SK-N-MC (cell line): ENCODE data around the gene SMAD7.

ENCODE experiments used
- DNase-seq: peaks from one replicate; pipeline ENCODE4 v3.0.0-alpha.2; 2011; ENCODE audit warnings: low read depth, low spot score
- H3K27ac ChIP-seq: fragments of 200-600 bp; sonication (generic); 2 replicates; pipeline ENCODE4 v1.5.1; 2016; ENCODE audit warnings: mixed run types
- H3K36me3 ChIP-seq: fragments of 200-600 bp; sonication (generic); 2 replicates; pipeline ENCODE4 v1.6.1; 2017; ENCODE audit warnings: antibody characterized with exemption, low read length, mixed read lengths; ENCODE audit not compliant: insufficient read depth
- H3K4me3 ChIP-seq: fragments of 200-600 bp; sonication (generic); 2 replicates; pipeline ENCODE4 v1.5.1; 2016
- H3K9ac ChIP-seq: fragments of 200-600 bp; sonication (generic); 2 replicates; pipeline ENCODE4 v1.8.0; 2017; ENCODE audit warnings: mixed run types, mixed read lengths; ENCODE audit not compliant: insufficient read length
- H3K9me3 ChIP-seq: fragments of 200-600 bp; sonication (generic); 2 replicates; pipeline ENCODE4 v1.6.1; 2017; ENCODE audit warnings: low read depth, mild to moderate bottlenecking, antibody characterized with exemption, low read length, moderate library complexity, mixed read lengths
- EZH2 ChIP-seq: fragments of 200-600 bp; sonication (generic); IDR thresholded peaks from one replicate; pipeline ENCODE4 v1.6.1; 2017; ENCODE audit warnings: antibody characterized with exemption
- FOXP2 ChIP-seq: optimal IDR thresholded peaks from 2 replicates; pipeline ENCODE3; 2011; ENCODE audit warnings: mild to moderate bottlenecking, moderate library complexity; ENCODE audit not compliant: insufficient read depth; ENCODE audit errors: extremely low read length, control extremely low read depth
- POLR2AphosphoS5 ChIP-seq: IDR thresholded peaks from 2 replicates; pipeline ENCODE4 v1.6.1; 2012; ENCODE audit warnings: mild to moderate bottlenecking, low read depth, low read length, borderline replicate concordance

SMAD7 gene

DNA sequence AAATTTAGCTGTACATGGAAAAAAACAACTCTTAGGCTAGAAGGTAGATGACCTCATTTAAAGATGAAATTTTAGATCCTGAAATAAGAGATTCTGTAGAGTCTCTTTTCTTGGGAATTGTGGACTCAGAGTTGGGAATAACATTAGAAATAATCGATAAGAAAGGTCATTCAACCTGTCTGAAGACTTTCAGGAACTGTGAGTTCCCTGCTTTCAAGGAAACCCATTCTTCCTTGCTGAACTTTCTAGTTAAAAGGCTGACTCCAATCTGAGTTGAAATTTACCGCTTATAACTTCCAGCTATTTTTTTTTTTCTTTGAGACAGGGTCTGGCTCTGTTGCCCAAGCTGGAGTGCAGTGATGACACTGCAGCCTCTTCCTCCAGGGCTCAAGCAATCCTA lies 16.8 kb upstream of the SMAD7 start:
- Histone ChIP-seq H3K36me3 (no peaks in the 10 kb centered on the region), H3K9me3 (no peaks in the 10 kb centered on the region), H3K4me3 (no peak overlapping the region), H3K27ac (no peak overlapping the region), H3K9ac (no peak overlapping the region)
- DNase-seq = no peak
- TF ChIP-seq FOXP2 = no peak
- no peak for TF ChIP-seq EZH2
- TF ChIP-seq POLR2AphosphoS5 = no peak

DNA sequence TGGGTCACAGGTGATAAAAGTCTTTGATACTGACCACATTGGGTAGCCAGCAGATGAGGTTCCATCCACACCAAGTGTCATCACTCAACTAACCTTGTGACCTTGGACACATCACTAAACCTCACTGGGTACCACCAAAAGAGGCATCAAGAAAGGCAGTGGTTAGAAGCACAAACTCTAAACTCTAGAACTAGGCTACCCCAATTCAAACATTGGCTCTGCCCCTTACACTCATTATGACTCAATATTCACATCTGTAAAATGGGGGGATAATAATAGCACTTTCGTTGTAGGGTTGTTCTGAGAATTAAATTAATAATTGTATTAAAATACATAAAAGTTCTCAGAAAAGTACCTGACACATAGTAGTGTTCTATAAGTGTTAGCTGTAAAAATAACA lies 15.8 kb upstream of the SMAD7 start:
- Histone ChIP-seq H3K27ac (no peak overlapping the region), H3K4me3 (no peak overlapping the region), H3K36me3 (no peaks in the 10 kb centered on the region), H3K9me3 (no peaks in the 10 kb centered on the region), H3K9ac (no peak overlapping the region)
- DNase-seq = no peak
- no peak for TF ChIP-seq EZH2
- TF ChIP-seq FOXP2 = no peak
- no peak for TF ChIP-seq POLR2AphosphoS5

DNA sequence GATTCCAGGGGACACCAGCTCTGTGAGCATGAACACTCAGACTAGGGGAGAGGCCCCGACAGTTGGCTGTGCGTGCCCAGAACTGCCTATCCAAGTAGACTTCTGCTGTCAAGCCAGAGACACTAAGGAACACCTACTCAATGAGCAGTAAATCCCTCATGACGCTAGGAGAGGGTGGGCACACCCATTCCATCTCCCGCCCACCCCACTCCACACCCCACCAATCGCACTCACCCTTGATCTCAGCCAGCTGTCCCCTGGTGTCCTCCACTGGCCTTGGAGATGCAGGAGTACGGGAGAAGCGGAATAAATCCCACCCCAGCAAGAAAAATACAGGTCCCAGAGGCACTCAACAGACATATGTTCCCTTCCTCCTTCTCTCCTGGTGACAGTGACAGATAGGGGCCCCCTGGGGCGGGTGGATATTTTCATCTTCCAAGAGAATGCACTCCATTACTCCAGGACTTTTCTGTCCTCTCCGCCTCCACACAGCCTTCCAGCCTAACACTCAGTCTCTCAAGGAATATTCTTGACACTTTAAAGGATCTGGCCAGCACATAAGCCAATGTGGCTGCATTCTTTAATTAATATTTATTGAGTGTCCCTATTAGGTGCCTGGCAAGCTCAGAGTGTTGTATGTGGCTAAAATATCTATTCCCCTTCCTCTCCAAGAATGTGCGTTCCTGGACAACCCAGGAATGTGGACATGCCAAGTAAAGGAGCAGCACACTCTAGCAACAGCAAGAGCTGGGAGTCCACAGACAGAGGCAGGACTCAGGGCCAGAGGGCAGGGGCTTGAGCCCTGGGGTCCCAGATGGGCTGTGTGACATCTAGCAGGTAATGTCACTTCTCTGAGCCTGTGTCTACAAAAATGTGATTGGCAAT lies 13.1 kb upstream of the SMAD7 start:
- H3K27ac ChIP-seq = no peak overlapping the region
- no peak overlapping the region for H3K4me3 ChIP-seq
- H3K9ac ChIP-seq = no peak overlapping the region
- no peak for DNase-seq
- TF ChIP-seq EZH2 = no peak
- no peaks in the 10 kb centered on the region for H3K9me3 ChIP-seq
- no peaks in the 10 kb centered on the region for H3K36me3 ChIP-seq

DNA sequence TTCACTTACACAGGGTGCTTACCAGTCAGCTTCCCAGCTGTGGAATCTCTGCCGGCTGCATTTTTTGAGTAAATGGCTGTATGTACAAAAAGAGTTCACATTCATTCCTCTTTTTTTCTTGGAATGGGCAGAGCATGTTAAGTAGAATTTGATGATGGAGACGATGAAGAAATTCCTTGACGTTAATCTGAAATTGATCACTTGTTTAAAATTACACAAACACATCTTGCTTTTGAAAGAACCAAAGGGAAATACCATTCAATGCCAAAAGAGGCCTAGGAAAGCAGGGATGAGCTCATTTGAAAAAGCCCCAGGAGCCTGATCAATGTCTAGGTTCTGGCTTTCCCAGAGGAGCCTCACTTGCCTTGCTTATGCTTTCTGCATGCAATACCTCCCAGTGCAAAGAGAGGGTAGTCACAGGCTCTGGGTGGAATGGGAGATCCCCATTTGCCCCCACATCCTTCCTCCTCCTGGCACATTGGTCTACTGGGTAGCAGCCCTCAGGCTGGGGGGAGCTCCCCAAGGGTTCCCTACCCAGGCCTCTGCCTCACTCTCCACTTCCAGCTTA lies 12.3 kb upstream of the SMAD7 start:
- H3K27ac ChIP-seq = no peak overlapping the region
- no peaks in the 10 kb centered on the region for H3K9me3 ChIP-seq
- H3K36me3 ChIP-seq = no peaks in the 10 kb centered on the region
- TF ChIP-seq POLR2AphosphoS5 (no peak), EZH2 (no peak), FOXP2 (no peak)
- H3K9ac ChIP-seq = no peak overlapping the region
- DNase-seq = no peak
- no peak overlapping the region for H3K4me3 ChIP-seq

DNA sequence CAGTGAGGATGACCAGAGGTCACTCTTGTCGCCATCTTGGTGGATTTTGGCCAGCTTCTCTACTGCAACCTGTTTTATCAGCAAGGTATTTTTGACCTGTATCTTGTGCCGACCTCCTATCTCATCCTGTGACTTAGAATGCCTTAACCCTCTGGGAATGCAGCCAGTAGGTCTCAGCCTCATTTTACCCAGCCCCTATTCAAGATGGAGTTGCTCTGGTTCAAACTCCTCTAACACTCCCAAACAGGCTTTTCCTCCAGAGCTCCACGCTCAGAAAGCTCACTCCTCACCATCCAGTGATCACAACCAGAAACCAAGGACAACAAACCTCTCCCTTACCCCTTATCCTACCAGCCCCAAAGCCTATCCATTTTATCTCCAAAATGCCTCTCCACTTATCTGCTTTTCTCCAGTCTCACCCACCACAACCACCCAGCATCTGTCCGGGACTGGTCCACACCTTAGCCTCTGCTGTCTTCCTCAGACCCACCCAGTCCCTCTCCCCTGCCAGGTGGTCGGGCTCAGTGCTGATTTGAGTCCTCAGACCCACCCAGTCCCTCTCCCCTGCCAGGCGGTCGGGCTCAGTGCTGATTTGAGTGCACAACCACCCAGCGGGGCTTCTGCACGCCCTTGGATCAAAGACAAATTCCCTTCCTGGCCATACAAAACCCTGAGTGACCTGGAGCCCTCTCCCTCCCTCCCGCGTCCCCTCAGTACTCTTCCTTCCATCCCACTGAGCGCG lies 11.7 kb upstream of the SMAD7 start:
- DNase-seq = no peak
- no peak overlapping the region for H3K9ac ChIP-seq
- no peak for TF ChIP-seq EZH2
- TF ChIP-seq POLR2AphosphoS5 = no peak
- no peak for TF ChIP-seq FOXP2
- no peaks in the 10 kb centered on the region for H3K36me3 ChIP-seq
- no peak overlapping the region for H3K27ac ChIP-seq
- no peaks in the 10 kb centered on the region for H3K9me3 ChIP-seq
- H3K4me3 ChIP-seq = no peak overlapping the region

DNA sequence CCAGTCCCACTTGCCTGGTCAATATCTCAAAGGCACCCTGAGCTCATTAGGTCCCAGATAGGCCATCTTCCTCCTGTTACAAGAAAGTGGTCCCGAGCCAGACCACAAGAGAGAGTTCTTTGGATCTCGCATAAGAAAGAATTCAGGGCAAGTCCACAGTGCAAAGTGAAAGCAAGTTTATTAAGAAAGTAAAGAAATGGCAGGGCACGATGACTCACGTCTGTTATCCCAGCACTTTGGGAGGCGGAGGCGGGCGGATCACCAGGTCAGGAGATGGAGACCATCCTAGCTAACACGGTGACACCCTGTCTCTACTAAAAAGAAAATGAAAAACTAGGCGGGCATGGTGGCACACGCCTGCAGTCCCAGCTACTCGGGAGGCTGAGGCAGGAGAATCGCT lies 10.8 kb upstream of the SMAD7 start:
- DNase-seq = no peak
- Histone ChIP-seq H3K9me3 (no peaks in the 10 kb centered on the region), H3K36me3 (no peaks in the 10 kb centered on the region), H3K4me3 (no peak overlapping the region), H3K27ac (no peak overlapping the region), H3K9ac (no peak overlapping the region)
- TF ChIP-seq EZH2 (no peak), POLR2AphosphoS5 (no peak), FOXP2 (no peak)

DNA sequence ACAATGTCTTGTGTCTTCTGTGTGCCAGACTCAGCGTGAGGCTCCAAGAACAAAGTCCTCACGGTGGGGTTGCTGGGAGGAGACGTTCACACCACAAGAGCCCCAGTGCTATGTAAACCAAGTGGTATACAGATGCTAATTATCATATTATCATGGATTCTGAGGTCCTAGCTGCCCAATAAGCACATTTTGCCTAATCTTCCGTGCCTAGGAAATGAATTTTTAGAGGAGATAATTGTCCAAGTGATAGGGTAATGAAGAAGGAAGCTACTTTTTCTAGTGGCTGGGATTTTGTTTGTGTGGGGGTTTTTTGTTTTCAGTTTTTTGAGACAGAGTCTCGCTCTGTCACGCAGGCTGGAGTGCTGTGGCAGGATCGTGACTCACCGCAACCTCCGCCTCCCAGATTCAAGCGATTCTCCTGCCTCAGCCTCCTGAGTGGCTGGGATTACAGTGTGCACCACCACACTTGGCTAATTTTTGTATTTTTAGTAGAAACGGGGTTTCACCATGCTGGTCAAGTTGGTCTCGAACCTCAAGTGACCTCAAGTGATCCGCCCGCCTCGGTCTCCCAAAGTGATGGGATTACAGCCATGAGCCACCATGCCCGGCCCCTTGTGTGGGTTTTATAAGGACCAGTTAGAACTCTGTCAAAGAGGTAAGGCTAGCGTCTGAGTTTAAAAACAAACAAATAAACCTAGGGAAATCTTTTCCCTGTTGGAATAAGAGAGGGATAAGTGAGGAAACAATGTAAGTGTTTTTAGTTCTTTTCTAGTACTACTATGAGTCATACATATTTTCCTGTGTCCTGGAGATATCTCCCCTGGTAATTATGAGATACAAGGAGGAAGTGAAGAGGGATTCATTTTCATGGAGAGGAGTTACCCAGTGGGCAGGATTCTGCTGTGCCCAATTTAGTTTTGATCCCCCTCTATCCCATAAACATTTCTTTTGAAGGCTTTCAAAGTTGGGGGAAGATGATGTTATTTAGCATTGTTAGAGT lies 9.5 kb upstream of the SMAD7 start:
- no peaks in the 10 kb centered on the region for H3K36me3 ChIP-seq
- TF ChIP-seq FOXP2 (no peak), EZH2 (no peak), POLR2AphosphoS5 (no peak)
- no peaks in the 10 kb centered on the region for H3K9me3 ChIP-seq
- H3K27ac ChIP-seq = no peak overlapping the region
- no peak overlapping the region for H3K4me3 ChIP-seq
- no peak for DNase-seq
- no peak overlapping the region for H3K9ac ChIP-seq
